ENCODE measurements around the gene HAND1.

Gene HAND1

DNA sequence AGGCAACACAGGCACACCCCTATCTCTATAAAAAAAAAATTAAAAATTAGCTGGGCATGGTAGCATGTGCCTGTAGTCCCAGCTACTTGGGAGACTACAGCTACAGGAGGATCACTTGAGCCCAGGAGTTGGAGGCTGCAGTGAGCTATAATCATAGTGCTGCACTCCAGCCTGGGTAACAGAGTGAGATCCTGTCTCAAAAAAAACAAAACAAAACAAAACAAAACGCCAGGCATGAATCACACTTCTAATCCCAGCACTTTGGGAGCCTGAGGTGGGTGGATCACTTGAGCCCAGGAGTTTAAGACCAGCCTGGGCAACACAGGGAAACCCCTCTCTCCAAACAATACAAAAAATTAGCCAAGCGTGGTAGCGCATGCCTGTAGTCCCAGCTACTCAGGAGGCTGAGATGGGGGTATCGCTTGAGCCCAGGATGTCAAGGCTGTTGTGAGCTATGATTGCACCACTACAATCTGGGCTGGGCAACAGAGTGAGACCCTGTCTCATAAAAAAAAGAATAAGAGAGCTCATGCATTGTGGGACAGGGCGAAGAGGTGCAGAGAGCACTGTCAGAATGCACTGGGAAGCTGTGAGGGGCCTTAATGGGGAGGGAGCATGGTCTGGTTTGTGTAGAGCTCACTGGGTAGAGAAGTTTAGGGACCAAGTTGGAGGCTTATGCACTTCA lies 40.6 kb downstream of the HAND1 start:
- H3K4me3 ChIP-seq (replicated peaks; ENCODE audit: low read depth, low read length) = no peak overlapping the region
- no peak for DNase-seq (ENCODE audit: extremely low read depth, low read depth)
- TF ChIP-seq, protein P1, sequence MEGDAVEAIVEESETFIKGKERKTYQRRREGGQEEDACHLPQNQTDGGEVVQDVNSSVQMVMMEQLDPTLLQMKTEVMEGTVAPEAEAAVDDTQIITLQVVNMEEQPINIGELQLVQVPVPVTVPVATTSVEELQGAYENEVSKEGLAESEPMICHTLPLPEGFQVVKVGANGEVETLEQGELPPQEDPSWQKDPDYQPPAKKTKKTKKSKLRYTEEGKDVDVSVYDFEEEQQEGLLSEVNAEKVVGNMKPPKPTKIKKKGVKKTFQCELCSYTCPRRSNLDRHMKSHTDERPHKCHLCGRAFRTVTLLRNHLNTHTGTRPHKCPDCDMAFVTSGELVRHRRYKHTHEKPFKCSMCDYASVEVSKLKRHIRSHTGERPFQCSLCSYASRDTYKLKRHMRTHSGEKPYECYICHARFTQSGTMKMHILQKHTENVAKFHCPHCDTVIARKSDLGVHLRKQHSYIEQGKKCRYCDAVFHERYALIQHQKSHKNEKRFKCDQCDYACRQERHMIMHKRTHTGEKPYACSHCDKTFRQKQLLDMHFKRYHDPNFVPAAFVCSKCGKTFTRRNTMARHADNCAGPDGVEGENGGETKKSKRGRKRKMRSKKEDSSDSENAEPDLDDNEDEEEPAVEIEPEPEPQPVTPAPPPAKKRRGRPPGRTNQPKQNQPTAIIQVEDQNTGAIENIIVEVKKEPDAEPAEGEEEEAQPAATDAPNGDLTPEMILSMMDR (IDR thresholded peaks at IDR 0.05; ENCODE audit: low read depth, low read length, missing control alignments) = no peak

DNA sequence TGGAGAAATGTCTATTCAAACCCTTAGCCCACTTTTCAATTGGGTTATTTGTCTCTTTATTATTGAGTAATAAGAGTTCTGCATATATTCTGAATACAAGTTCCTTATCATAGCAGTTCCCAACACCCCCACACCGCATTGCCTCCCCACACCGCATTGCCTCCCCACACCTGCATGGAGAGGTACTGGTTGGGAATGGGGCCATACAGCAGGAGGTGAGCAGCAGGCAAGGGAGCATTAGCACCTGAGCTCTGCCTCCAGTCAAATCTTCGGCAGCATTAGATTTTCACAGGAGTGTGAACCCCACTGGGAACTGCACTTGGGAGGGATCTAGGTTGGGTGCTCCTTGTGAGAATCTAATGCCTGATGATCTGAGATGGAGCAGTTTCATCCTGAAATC lies 42.8 kb downstream of the HAND1 start:
- no peak for DNase-seq (ENCODE audit: extremely low read depth, low read depth)
- H3K4me3 ChIP-seq (replicated peaks; ENCODE audit: low read depth, low read length) = no peak overlapping the region
- TF ChIP-seq, protein P1 (IDR thresholded peaks at IDR 0.05; ENCODE audit: low read depth, low read length, missing control alignments) = no peak

- no peak overlapping the region for H3K4me3 ChIP-seq (replicated peaks; ENCODE audit: low read depth, low read length)
- TF ChIP-seq, protein P1 (IDR thresholded peaks at IDR 0.05; ENCODE audit: low read depth, low read length, missing control alignments) = no peak
- no peak for DNase-seq (ENCODE audit: extremely low read depth, low read depth)
These were observed 46.9 kb downstream of the HAND1 start for GRCh38 chr5:154430961-154431630.

DNA sequence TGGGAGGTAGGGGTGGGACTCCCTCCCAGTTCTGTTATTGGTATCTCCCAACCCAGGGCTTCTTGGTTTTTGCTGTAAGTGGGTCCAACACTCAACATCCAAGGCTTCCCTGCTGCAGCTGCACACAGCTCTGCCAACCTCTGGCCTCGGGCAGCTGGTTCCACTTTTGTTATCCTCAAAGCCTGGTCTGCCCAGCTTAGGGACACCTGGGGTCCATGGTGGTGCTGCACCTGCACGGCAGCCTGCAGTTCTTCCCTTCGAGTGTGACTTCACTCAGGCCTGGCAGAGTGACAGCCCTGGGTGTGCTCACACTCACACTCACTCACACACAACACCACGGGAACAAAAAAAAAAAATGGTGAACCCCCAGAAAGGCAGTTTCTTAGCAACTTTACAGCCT lies 47.6 kb downstream of the HAND1 start:
- DNase-seq (ENCODE audit: extremely low read depth, low read depth) = no peak
- TF ChIP-seq, protein P1 (IDR thresholded peaks at IDR 0.05; ENCODE audit: low read depth, low read length, missing control alignments) = no peak
- H3K4me3 ChIP-seq (replicated peaks; ENCODE audit: low read depth, low read length) = no peak overlapping the region

GRCh38 chr5:154429341-154429740 lies 48.7 kb downstream of the HAND1 start:
- no peak for DNase-seq (ENCODE audit: extremely low read depth, low read depth)
- TF ChIP-seq, protein P1 (IDR thresholded peaks at IDR 0.05; ENCODE audit: low read depth, low read length, missing control alignments) = no peak
- no peak overlapping the region for H3K4me3 ChIP-seq (replicated peaks; ENCODE audit: low read depth, low read length)

DNA sequence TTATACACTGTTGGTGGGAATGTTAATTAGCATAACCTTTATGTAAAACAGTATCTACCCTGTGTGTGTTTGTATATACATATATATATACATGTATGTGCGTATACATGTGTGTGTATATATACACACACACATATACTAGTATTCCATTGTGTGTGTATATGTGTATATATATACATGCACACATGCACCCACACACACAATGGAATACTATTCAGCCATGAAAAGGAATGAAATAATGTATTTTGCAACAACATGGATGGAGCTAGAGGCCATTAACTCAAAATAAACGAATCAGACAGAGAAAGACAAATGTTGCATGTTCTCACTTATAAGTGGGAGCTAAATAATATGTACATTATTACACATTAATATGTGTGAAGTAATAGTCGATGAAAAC lies 49.8 kb downstream of the HAND1 start:
- H3K4me3 ChIP-seq (replicated peaks; ENCODE audit: low read depth, low read length) = no peak overlapping the region
- TF ChIP-seq, protein P1 (IDR thresholded peaks at IDR 0.05; ENCODE audit: low read depth, low read length, missing control alignments) = no peak

More for the DNA sequence above, 49.8 kb downstream of the HAND1 start:
- no peak for DNase-seq (ENCODE audit: extremely low read depth, low read depth)

Data from HFF-Myc (cell line).